Hematopoietic multipotent progenitor cell (in vitro differentiated cells): ENCODE data around the gene RUNX2. TPM values are rescaled to one million over a fixed set of nuclear protein-coding genes. Genes with fewer than 3 reads are reported as not detected.
A peak's percentile ranks its signal among the peaks of the same experiment; 100 is the strongest.

Experiments used
- DNase-seq, 3 donors: peaks; one replicate each; pipeline ENCODE4 v3.0.0-alpha.2; 2011 to 2015; ENCODE audit warnings: low read depth in 2 of 3, low spot score in 2 of 3
- total RNA-seq: library from RNA; depleted of rRNA; stranded (reverse); fragments of >200 nt; gene quantifications from one replicate; pipeline ENCODE4 v1.2.3, GENCODE V29; 2012

The RUNX2 gene
- total RNA-seq, 1 donor, result 26.1 TPM

DNA sequence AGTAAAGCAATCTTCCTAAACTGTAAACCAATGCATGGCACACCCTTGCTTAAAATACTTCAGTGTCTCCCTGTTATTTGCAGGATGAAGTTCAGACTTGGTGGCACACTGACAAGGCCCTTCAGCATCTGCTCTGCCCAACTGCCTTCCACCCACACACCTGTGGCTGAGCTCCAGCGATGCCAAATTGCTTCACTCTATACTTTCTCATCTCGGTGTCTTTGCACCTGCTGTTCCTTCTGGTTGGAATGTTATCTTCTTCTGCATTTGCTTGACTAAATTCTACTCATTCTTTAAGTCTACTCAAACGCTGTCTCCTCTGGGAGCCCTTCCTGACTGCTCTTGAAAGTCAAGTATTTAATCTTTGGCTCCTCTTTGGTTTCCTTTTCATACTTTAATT, 149.7 kb downstream of the RUNX2 start:
- DNase-seq, result no peak

DNA sequence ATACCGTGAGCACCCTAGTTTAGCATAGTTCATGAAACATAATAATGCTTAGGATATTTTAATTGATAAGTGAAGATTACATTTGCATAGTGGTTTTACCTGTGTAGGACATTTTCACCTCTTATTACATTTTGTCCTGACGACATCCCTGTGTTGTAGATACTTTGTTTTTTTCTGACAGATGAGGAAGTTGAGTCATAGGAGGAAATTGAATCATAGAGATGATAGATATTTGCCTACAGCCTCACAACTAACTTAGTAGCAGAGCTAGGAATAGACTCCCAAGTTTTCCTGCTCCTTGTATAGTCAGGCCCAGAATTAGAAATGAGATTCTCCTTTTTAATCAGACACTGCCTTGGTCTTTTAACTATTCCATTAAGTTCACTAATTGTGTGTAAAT, 150.1 kb downstream of the RUNX2 start:
- DNase-seq, result peak in 2 of 3 donors; percentile 57

DNA sequence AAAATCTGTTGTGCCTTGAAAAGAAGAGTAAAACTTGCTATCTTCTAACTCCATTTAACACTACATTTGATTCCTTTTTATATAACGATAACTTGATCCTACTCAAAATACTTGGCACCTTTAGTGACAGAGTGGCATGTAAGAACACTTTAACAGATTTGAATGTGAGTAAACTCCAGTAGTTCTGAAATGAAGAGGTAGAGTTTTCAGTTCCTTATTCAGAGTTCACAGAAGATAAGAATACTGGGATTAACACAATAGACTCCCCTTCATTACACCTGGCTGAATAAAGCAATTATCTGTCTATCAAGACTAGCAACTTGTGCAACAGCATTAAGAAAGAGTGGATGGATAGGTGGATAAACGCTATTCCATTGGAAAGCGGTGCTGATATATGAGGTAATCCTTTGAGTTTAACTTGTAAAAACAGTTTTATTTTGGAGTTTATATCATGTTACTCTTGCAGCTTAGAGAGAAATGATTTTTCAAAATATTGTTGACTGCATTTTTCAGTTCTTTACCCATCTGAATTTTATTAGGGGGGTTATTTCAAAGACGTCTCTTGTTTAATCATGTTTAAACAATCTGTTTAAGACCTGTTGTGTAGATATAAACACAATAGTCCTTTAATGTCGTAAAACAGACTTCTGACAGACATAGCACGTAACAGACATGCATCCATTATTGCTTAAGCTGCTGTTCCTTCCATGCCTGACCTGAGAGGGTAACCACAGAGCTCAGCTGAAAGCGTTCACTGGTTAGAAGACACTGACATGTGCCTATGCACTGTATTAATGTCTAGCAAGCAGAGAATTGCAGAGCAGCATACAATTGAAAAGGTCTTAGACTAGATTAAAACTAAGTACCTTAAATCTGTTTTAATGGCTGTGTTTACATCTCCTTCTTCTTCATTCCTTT, 152.0 kb downstream of the RUNX2 start:
- peak in 2 of 3 donors; percentile 13 to 38 for DNase-seq

DNA sequence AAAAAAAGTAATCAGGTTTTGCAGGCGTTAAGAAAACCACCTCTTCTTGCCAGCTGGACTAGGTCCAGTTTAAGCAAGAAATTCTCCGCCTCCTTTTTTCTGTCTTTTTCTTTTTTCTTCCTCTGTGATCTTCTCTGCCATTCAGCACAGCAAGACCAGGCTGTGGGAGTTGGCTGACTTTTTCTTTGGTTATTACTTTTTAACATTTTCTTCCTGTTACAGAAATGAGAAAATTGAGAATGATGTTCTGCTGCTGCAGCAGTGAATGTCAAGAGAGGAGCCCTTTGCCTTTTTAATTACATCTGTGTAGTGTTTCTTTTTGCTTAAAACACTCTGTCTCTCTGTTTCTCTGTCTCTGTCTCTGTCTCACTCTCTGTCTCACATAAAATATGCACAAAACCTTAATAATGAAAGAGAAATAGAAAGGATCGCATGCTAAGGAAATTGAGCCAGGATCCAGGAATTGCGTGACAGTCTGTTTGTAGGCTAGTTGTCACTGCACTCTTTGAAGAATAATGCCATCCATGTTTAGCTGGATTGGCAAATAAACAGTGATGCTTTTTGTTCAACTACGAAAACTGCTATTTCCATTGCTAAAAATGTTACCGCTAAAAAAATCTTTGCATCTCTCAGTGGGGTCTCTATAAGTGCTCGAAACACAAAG, 152.8 kb downstream of the RUNX2 start:
- DNase-seq, result peak in 1 of 3 donors; percentile 22

DNA sequence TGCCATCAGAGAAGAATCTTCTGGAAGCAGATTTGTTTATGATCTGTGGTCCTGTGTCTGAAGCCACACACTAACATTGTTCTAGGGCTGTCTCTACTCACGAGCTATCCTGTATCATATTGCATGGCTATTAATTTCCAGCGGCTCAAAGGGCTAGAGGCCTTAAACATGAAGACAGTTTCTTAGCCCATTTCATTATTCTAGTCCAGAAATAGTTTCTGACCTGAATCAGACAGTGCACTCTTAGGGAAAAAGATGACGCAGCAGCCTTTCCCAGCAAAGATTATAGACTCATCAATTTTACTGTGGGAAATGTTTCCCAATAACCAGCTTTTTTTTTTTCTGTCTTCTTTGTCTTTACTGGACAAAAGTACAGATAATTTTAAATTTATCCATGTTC, 154.9 kb downstream of the RUNX2 start:
- no peak for DNase-seq

DNA sequence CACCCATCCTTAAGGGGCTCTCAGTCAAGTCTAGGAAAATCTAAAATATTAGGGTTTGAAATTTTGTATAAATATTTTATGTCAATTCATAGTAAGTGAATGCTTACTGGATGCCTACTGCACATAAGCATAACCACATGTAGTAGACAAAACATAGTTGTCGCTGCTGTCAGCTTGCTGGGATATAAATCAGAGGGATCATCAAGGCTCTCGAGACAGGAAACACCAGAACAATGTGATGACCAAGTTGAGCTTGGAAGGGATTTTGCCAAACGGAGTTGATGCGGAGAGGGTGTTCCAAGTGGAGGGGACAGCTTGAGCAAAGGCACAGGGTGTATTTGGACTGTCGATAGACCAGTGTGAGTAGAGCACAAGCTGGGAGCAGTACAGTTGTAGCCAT, 155.4 kb downstream of the RUNX2 start:
- no peak for DNase-seq

DNA sequence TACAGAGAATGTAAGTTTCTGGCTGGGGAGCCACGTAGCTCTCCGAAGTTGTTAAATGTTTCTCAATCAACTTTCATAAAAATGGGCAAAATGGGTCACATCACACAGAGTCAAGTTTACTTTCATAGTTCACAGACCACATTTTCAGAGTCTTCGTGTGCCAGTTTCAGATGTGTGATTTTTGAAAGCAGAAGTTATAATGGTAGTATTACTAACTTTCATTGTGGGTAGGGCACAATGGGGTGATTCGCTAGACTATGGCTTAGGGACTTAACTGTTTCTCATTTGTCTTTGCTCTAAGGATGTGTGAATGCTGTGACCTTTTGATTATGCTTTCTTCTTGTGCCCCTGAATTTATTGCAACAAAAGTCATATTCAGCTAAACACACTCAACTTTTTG, 158.6 kb downstream of the RUNX2 start:
- DNase-seq, result peak in 1 of 3 donors; percentile 25

DNA sequence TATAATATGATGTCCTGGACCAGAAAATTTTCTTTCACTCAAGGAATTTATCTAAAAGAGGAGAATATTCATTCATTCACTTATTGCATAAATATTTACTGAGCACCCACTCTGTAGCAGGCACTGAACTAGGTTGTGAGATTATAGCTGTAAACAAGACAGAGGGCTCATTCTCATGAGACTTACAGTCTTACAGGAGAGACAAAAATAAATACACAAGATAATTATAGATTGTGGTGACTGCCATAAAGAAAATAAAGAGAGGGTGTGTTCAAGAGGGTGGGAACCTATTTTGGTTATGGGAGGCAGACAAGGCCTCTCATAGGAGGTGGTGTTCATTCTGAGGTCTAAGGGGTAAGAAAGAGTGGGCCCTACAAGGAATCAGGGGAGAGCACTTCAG, 159.5 kb downstream of the RUNX2 start:
- no peak for DNase-seq

DNA sequence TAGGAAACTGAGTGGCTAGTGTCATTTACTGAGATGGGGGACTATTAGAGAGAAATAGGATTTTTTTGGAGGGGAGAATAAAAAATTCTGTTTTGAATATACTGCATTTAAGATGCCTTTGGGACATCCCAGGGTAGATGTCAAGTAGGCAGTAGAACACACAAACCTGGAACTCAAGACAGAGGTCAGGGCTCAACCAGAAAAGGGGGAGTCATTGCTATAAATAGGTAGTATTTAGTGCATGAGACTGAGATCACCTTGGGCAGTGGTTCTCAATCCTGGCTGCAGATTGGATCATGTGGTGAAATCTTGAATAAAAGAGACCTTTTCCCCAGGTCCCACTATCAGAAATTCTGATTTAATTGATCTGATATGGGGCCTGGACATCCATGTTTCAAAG, 160.1 kb downstream of the RUNX2 start:
- no peak for DNase-seq

DNA sequence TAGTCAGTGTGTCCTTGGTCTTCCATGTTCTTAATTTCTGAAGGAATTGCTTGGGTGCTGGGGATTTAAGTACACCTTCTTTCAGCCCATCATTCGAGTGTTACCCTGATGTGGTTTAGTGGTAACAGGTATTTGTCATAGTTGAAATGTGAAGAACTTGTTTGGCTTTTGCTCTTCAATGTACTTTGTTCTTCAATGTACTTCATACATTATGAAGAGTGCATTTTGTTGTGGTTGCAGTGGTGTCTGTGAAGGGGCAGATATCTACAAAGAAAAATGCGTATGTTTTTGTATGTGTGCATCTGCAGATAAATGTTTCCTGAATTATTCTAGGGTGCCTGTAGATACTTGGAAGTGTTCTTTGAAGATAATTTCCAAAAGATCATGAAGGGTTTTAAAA, 160.8 kb downstream of the RUNX2 start:
- DNase-seq, result peak in 1 of 3 donors; percentile 18

DNA sequence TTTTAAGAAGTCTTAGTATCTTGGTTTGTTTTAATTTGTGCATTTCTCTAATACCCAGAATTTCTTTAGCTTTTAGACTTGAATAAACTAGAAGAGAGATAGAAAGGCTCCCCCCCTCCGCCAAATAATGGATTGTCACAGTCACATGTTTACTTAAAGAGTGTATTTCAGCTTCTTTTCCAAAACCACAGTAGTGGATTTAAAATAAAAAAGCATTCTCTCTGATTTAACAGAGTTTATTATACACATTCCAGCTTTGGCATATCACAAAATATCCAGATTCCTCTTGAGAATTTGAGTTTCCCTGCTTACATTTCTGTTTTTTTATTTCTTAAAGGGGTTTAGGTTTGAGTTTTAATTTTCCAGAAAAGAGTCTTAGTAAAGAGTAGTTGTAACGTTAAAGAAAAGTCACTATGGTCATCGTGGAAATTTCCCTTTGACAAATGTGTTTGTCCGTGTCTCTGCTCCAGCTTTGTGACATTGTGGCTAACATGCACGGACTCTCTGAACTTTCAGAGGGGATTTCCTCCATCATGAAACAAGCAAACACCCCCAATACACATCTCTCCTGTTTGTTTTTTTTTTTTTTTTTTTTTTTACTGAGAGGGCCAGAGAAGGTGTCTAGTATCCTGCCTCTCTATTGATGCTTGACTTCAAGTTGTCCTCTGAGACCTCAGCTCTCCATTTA, 163.1 kb downstream of the RUNX2 start:
- DNase-seq, result no peak

DNA sequence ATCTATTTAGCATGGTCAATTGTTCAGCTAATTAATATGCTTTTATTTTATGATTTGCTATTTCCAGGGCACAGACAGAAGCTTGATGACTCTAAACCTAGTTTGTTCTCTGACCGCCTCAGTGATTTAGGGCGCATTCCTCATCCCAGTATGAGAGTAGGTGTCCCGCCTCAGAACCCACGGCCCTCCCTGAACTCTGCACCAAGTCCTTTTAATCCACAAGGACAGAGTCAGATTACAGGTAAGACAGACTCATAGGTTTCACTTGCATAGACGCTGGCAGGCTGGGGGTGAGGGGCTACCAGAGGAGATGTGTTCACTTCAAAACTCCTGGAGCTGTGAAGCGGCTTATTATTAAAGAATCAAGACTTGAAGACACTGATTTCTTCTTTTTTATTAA, 163.7 kb downstream of the RUNX2 start:
- DNase-seq, result no peak

DNA sequence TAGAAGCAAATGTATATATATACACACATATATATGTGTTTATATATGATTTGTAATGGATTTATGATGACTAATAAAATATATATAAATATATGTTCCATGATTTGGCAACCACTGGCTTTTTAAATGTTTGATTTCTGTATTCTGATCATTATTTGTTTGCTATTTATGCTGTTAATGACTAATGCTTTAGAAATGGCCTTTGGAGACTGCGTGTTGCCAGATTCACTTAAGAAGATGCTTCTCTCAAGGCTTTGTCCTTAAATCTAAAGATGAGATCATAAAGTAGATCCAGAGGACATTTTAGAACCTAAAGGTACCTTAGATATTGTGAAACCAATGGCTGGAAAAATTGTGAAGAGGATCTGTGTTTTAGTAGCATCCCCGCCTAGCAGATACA, 165.6 kb downstream of the RUNX2 start:
- no peak for DNase-seq

DNA sequence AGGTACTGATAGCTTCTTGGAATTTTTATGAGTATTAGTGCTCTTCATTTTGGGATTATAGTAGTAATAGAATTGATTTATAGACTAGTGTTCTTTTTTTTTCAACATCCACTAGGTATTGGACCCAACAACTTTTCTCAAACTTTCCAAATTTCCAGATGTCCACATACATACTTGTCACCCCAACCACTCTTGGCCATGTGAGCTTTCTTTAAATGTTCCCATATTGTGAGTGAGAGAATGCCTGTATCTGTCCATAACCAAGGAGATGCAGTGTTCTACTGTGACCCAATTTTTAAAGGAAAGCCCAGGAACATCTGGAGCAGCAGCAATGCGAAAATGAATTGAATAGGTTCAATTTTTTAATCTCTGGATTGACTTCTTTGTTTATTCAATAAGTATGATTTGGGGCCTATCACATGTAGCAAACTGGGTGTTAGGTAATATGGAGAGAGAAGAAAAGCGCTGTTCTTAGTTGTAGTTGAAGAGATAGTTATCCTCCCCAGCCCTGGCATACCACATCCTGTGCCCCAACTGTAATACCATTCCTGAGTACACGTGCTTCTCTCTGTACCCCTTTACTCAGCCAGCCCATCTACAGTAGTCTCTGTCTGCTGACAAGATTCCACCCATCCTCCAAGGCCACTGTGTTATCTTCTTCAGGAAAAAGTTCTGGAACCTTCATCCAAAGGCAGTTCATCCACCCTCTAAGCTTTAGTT, 166.4 kb downstream of the RUNX2 start:
- peak in 1 of 3 donors; percentile 17 for DNase-seq

DNA sequence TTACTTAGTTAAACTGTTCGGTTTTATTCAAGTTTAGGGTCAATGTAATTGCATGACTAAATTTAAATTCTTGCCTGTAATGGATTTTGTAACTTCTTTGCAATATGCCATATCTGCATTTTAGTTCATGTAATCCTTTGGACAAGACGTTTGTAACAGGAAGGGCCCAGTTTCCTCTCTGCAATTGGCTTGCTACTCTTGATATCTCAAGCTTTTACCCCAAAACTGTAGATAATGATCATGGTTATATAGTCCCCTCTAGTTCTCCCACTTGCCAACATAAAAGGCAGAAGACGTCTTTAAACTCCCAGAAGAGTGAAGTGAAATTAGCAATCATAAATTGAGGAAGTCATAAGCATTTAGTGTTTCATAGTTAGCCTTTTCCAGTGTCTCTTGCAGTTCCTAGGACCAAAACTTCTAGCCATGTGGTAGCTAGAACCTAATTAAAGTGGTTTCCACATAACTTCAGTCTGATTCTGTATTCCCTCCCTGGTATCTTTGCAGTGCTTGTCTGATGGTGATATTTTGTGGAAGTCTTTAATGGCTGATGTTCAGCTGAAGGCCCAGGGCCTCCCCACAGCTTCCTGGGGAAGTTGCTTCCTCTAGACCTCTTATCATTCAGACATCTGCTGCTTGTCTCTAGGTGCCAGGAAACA, 167.4 kb downstream of the RUNX2 start:
- peak in 2 of 3 donors; percentile 82 to 92 for DNase-seq

DNA sequence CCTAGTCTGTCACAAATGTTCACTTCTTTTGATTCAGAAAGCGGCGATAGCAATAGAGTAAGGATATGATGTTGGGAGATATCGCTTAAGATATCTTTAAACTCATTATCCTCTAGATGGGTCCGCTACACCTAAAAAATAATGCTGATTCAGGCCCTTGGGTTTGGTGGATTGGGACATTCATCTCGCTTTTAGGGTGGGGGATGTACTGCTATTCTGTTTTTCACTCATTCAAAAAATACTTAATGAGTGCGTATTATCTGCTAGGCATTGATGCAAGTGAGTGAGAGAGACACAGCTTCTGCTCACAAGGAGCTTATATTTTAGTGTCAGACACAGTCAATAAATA, 167.9 kb downstream of the RUNX2 start:
- no peak for DNase-seq

DNA sequence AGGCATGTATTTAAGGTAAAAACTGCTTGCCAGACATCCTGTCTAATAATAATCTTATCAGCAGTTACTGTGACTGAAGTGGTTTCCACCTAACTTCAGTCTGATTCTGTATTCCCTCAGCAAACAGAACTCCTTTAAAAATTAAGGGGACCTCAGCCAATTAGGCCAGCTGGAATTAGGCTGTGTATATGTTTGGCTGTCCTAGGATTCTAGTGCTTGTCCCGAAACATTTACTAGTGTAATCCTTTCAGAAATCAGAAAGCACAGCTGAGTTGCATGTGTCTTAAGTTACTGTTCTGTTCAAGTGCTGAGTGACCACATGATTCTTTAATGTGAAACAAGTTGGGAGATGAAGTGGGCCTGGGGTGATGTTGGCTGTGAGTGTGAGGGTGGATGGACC, 170.5 kb downstream of the RUNX2 start:
- DNase-seq, result no peak

DNA sequence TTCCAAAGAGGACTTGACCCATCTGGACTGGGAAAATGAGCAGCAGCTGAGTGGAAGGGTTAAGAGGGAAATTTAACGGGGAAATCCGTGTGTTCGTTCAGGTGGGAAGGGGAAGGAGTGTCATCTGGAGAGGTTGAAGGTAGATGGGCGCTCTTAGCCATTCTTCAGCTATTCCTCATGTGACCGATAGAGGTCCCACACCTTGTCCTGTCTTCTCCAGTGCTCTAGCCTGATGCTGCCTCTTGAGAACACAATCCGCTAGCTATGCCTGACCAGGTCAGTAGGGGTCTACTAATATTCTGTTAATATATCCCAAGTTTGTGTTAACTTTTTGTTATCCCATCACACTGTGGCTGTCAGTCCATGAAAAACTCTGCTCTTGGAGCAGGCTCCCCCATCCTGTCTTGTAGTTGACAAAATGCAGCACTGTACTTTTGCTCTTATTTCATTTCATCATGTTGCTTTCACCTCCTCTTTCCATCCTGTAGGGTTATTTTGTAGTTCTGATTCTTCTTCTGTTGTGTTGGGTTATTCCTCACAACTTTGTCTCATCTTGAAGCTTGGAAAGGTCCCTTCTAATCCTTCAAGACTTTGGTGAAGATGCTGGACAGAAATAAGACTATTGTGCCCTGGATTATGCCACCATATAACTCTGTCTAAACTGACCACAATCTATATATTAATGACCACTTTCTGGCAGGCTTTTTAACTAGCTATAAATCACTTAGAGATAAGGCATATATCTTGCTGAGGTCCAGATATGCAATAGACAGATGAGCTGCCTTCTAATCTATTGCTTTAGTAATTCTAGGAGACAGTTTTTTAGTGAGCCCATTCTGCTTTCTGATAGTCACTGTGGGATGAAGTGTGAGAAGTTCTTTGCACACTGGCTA, 173.0 kb downstream of the RUNX2 start:
- no peak for DNase-seq

DNA sequence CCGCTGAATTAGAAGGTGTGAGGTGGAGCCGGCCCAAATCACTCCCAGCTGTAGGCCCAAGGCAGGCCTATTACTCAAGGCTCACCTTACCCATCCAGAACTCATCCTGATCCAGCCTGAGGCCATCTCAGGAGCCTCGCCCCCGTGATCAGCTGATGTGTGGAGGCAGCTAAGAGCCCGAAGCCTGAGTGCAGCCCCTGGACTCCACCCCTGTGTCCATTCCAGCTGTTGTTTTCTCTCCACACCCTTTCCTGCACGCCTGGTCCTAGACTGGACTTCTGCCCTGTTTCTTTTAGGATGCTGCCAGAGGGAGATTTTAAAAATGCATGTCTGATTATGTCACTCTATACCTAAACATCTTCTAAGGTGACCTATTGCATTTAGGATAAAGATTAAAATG, 174.3 kb downstream of the RUNX2 start:
- no peak for DNase-seq
